Upper lobe of right lung (tissue), 1 donor: ENCODE measurements around the gene NGEF. TPM values are rescaled to one million over a fixed set of nuclear protein-coding genes. Genes with fewer than 3 reads are reported as not detected.

ENCODE experiments used
- ATAC-seq: fragments of 200-7000 bp; cut with Tn5 transposase; one replicate; pipeline ENCODE4 v1.9.1; 2020; ENCODE audit warnings: mild to moderate bottlenecking, moderate library complexity
- DNase-seq: peaks from one replicate; pipeline ENCODE4 v3.0.0-alpha.2; 2020
- H3K27ac ChIP-seq: fragments of 200-600 bp; one replicate; pipeline ENCODE4 v1.8.0; 2022
- H3K27me3 ChIP-seq: fragments of 200-600 bp; one replicate; pipeline ENCODE4 v1.8.0; 2022; ENCODE audit warnings: mild to moderate bottlenecking
- H3K36me3 ChIP-seq: fragments of 200-600 bp; one replicate; pipeline ENCODE4 v1.8.0; 2022
- H3K4me1 ChIP-seq: fragments of 200-600 bp; one replicate; pipeline ENCODE4 v1.8.0; 2022
- H3K4me3 ChIP-seq: fragments of 200-600 bp; one replicate; pipeline ENCODE4 v1.8.0; 2022; ENCODE audit warnings: mild to moderate bottlenecking
- H3K9me3 ChIP-seq: fragments of 200-600 bp; one replicate; pipeline ENCODE4 v1.8.0; 2022
- intact Hi-C: fragments of 100-400 bp; cut with DNase I; formaldehyde crosslinking; loops from one replicate; pipeline ENCODE4 v1.11.0; 2022
- total RNA-seq: library from RNA; stranded (reverse); fragmentation: NEBNext Ultra II Directional; extraction: Animal tissue kit (Norgen Biotek cat#: 25700); gene quantifications from one replicate; pipeline ENCODE4 v1.2.1, GENCODE V29; 2021
- TF ChIP-seq, protein P1 (sequence below): fragments of 200-600 bp; IDR thresholded peaks from one replicate; pipeline ENCODE4 v1.8.0; 2022; ENCODE audit warnings: antibody characterized with exemption
- donor health status: DM: no; HTN: yes; CAD: no; lungs with severe emphysema.

NGEF gene
- total RNA-seq, 1 donor from 2014 or later: not detected

DNA sequence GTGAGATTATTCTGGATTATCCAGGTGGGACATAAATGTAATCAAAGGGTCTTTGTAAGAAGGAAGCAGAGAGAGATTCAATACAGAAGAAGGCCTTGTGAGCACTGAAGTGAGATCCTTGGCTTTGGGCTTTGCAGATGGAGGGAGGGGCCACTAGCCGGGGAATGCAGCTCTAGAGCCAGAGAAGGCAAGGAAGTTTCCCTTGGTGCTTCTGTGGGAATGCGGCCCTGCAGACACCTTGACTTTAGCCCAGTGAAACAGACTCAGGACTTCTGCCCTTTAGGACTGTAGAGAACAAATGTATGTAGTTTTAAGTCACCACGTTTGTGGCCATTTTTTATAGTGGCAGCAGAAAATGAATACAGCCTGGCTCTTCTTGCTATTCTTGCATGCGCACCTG lies 27.5 kb upstream of the NGEF start:
- DNase-seq (no peak), ATAC-seq (no peak)

DNA sequence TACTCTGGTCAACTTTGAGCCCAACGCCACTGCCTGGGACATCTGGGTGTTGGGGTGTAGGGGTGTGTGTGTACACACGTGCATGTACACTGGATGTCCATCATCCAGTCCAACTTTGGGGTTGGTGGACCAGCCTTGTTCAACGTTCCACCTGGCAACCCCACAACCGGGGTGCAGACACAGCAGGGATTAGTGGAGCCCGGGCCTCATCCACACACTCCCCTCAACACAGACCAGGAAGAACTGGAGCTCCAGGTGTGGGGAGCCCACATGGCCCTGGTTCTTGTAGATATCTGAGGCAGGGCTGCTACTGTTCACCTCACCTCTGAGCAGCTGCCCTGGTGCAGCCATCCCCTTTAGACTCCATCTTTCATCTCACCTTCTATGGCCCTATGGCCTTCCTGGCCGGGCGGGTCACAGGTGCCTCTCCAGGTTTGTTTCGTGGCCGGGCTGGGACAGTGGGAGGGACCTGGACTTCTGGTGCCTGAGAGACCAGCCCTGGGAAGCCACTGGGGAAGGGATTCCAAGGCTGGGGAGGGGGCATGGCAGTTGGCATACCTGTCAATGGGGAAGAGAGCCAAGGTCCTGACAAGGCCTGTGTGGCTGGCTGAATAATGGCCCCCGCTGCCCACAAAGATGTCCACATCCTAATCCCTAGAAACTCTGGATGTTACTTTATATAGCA lies 26.9 kb upstream of the NGEF start:
- TF ChIP-seq, protein P1, sequence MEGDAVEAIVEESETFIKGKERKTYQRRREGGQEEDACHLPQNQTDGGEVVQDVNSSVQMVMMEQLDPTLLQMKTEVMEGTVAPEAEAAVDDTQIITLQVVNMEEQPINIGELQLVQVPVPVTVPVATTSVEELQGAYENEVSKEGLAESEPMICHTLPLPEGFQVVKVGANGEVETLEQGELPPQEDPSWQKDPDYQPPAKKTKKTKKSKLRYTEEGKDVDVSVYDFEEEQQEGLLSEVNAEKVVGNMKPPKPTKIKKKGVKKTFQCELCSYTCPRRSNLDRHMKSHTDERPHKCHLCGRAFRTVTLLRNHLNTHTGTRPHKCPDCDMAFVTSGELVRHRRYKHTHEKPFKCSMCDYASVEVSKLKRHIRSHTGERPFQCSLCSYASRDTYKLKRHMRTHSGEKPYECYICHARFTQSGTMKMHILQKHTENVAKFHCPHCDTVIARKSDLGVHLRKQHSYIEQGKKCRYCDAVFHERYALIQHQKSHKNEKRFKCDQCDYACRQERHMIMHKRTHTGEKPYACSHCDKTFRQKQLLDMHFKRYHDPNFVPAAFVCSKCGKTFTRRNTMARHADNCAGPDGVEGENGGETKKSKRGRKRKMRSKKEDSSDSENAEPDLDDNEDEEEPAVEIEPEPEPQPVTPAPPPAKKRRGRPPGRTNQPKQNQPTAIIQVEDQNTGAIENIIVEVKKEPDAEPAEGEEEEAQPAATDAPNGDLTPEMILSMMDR: no peak
- Histone ChIP-seq H3K9me3 (no peaks in the 10 kb centered on the region), H3K36me3 (no peaks in the 10 kb centered on the region), H3K27me3 (no peaks in the 10 kb centered on the region), H3K27ac (no peak overlapping the region), H3K4me3 (no peak overlapping the region), H3K4me1 (no peaks in the 10 kb centered on the region)
- intact Hi-C loops: no loop called here
- ATAC-seq: no peak
- DNase-seq: no peak

More for the DNA sequence above, 27.5 kb upstream of the NGEF start:
- Histone ChIP-seq H3K4me1 (no peaks in the 10 kb centered on the region), H3K36me3 (no peaks in the 10 kb centered on the region), H3K27ac (no peak overlapping the region), H3K27me3 (no peaks in the 10 kb centered on the region), H3K4me3 (no peak overlapping the region), H3K9me3 (no peaks in the 10 kb centered on the region)
- intact Hi-C loops: no loop called here
- TF ChIP-seq, protein P1: no peak

DNA sequence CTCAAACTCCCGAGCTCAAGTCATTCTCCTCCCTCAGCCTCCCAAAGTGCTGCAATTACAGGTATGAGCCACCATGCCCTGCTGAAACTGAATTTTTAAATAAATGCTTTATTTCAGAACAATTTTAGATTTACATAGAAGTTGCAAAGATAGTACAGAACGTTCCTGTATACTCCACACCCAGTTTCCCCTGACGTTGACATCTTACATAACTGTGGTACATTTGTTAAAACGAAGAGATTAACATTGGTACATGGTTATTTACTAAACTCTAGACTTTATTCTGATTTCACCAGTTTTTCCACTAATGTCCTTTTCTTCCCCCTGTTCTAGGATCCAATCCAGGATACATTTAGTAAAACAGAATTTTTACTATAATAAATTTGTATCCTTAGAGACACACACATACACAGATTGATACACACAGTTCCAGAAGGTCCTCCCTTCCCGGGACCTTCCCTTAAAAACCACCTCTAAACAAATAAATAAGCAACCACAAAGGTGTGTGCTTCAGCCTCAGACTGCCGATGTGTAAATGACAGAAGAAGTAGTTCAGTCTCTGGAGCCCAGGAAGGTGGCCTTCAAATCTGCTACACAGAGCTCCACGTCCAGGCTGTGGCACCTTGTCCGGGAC lies 26.3 kb upstream of the NGEF start:
- intact Hi-C loops: no loop called here
- H3K9me3 ChIP-seq: no peaks in the 10 kb centered on the region
- no peaks in the 10 kb centered on the region for H3K4me1 ChIP-seq
- H3K27ac ChIP-seq: no peak overlapping the region
- no peak overlapping the region for H3K4me3 ChIP-seq
- TF ChIP-seq, protein P1: no peak
- no peak for DNase-seq
- no peak for ATAC-seq
- H3K36me3 ChIP-seq: no peaks in the 10 kb centered on the region
- no peaks in the 10 kb centered on the region for H3K27me3 ChIP-seq

DNA sequence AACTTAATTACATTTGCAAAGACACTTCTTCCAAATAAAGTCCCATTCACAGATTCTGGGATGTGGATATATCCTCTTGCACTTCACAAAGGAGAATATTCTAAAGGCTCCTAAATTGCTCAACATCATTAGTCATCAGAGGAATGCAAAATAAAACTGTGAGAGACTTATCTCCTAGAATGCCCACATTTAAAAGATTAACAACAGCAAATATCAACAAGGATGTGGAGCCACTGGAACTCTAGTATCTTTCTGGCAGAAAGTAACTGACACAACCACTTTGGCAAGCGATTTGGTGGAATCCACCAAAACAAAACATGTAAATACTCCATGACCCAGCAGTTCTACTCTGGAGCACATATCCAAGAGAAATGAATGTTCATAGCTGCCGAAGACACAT lies 24.0 kb upstream of the NGEF start:
- Histone ChIP-seq H3K9me3 (no peaks in the 10 kb centered on the region), H3K27ac (no peak overlapping the region), H3K27me3 (no peaks in the 10 kb centered on the region), H3K4me1 (no peaks in the 10 kb centered on the region), H3K4me3 (no peak overlapping the region), H3K36me3 (no peaks in the 10 kb centered on the region)
- TF ChIP-seq, protein P1: no peak
- intact Hi-C loops: no loop called here
- DNase-seq: no peak
- ATAC-seq: no peak

DNA sequence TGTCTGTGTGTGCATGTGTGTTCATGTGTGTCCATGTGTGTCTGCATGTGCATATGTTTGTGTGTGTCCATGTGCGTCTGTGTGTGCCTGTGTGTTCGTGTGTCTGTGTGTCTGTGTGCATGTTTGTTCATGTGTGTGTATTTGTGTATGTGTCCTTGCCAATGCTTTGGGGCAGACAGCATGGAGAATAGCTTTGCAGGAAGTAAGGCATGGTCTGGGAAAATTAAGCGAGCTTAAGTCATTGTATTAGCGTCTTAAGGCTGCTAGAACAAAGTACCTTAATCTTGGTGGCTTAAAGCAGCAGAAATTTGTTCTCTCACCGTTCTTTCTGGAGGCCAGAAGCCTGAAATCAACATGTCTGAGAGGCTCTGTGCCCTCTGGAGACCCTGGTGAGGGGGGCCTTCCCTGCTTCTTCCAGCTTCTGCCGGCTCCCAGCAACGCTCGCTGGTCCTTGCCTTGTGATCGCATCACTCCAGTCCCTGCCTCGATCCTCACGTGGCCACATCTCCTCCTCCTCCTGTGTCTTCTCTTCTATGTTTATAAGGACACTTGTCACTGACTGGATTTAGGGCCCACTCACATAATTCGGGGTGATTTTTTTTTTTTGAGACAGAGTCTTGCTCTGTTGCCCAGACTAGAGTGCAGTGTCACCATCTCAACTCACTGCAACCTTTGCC lies 23.2 kb upstream of the NGEF start:
- intact Hi-C loops: no loop called here
- TF ChIP-seq, protein P1: no peak
- H3K9me3 ChIP-seq: no peaks in the 10 kb centered on the region
- no peak for ATAC-seq
- H3K4me3 ChIP-seq: no peak overlapping the region
- H3K4me1 ChIP-seq: no peaks in the 10 kb centered on the region
- H3K36me3 ChIP-seq: no peaks in the 10 kb centered on the region
- no peaks in the 10 kb centered on the region for H3K27me3 ChIP-seq
- H3K27ac ChIP-seq: no peak overlapping the region
- DNase-seq: no peak
